MM.1S (cell line): ENCODE results near the gene TMEM72.

ENCODE experiments used
- DNase-seq: peaks from one replicate; pipeline ENCODE4 v3.0.0-alpha.2; 2015
- H2AFZ ChIP-seq: fragments of 300-600 bp; sonication (generic); 2 replicates; pipeline ENCODE4 v1.6.0; 2016; ENCODE audit warnings: antibody characterized with exemption, low read length
- H3F3A ChIP-seq: fragments of 300-600 bp; sonication (generic); 2 replicates; pipeline ENCODE4 v1.6.1; 2016; ENCODE audit warnings: mild to moderate bottlenecking, antibody characterized with exemption, low read length, moderate library complexity, mixed read lengths; ENCODE audit not compliant: insufficient read depth
- H3K27ac ChIP-seq: fragments of 300-600 bp; sonication (generic); 2 replicates; pipeline ENCODE4 v1.5.1; 2016; ENCODE audit warnings: mild to moderate bottlenecking, low read length
- H3K27me3 ChIP-seq: fragments of 300-600 bp; sonication (generic); replicated peaks from 2 replicates; pipeline ENCODE4 v1.6.0; 2016; ENCODE audit warnings: low read length; ENCODE audit not compliant: insufficient read depth
- H3K36me3 ChIP-seq: fragments of 300-600 bp; sonication (generic); replicated peaks from 2 replicates; pipeline ENCODE4 v1.6.1; 2016; ENCODE audit warnings: mild to moderate bottlenecking, low read length, mixed read lengths; ENCODE audit not compliant: insufficient read depth
- H3K4me1 ChIP-seq: fragments of 300-600 bp; sonication (generic); 2 replicates; pipeline ENCODE4 v1.6.1; 2016; ENCODE audit warnings: low read length, mixed read lengths
- H3K4me2 ChIP-seq: fragments of 300-600 bp; sonication (generic); 2 replicates; pipeline ENCODE4 v1.6.0; 2016; ENCODE audit warnings: low read depth, low read length
- H3K4me3 ChIP-seq: fragments of 300-600 bp; sonication (generic); 2 replicates; pipeline ENCODE4 v1.5.1; 2016; ENCODE audit warnings: low read length, mixed read lengths
- H3K79me2 ChIP-seq: fragments of 300-600 bp; sonication (generic); 2 replicates; pipeline ENCODE4 v1.6.1; 2016; ENCODE audit warnings: mixed run types, low read length, mixed read lengths
- H3K9ac ChIP-seq: fragments of 300-600 bp; sonication (generic); 2 replicates; pipeline ENCODE4 v1.6.1; 2016; ENCODE audit warnings: low read length, mixed read lengths
- H3K9me2 ChIP-seq: fragments of 300-600 bp; sonication (generic); replicated peaks from 2 replicates; pipeline ENCODE4 v1.6.1; 2016; ENCODE audit warnings: mild to moderate bottlenecking, low read length, mixed read lengths; ENCODE audit not compliant: insufficient read depth
- H3K9me3 ChIP-seq: fragments of 300-600 bp; sonication (generic); replicated peaks from 2 replicates; pipeline ENCODE4 v1.6.1; 2016; ENCODE audit warnings: mild to moderate bottlenecking, low read length, mixed read lengths; ENCODE audit not compliant: insufficient read depth
- H4K20me1 ChIP-seq: fragments of 300-600 bp; sonication (generic); 2 replicates; pipeline ENCODE4 v1.6.1; 2016; ENCODE audit warnings: mild to moderate bottlenecking, low read length, moderate library complexity, mixed read lengths; ENCODE audit not compliant: insufficient read depth
- CTCF ChIP-seq: fragments of 300-600 bp; sonication (generic); IDR thresholded peaks from 2 replicates; pipeline ENCODE4 v1.5.1; 2016; ENCODE audit warnings: antibody characterized with exemption, low read length, mixed read lengths
- EZH2 ChIP-seq: fragments of 300-600 bp; sonication (generic); optimal IDR thresholded peaks from 2 replicates; pipeline ENCODE3; 2017; ENCODE audit warnings: low read depth, mild to moderate bottlenecking, antibody characterized with exemption, low read length, mixed read lengths
- EZH2phosphoT487 ChIP-seq: fragments of 300-600 bp; sonication (generic); IDR thresholded peaks from 2 replicates; pipeline ENCODE4 v1.6.1; 2018; ENCODE audit warnings: antibody characterized with exemption, low read length

TMEM72 gene

GRCh38 chr10:44921061-44921460, 9.9 kb downstream of the TMEM72 start:
- Histone ChIP-seq H3K9ac (no peak overlapping the region), H3K27ac (no peak overlapping the region)
- TF ChIP-seq CTCF, result no peak
- no peak for TF ChIP-seq EZH2
- TF ChIP-seq EZH2phosphoT487, result no peak

GRCh38 chr10:44921506-44921905, 10.4 kb downstream of the TMEM72 start:
- Histone ChIP-seq H3F3A (no peaks in the 10 kb centered on the region), H3K9ac (no peak overlapping the region), H3K4me3 (no peak overlapping the region), H3K9me3 (no peaks in the 10 kb centered on the region), H2AFZ (no peak overlapping the region), H3K27ac (no peak overlapping the region), H3K79me2 (no peaks in the 10 kb centered on the region), H3K4me1 (peaks cover 19% of the 10 kb centered on the region), H4K20me1 (no peaks in the 10 kb centered on the region), H3K36me3 (no peaks in the 10 kb centered on the region), H3K9me2 (no peaks in the 10 kb centered on the region), H3K27me3 (no peaks in the 10 kb centered on the region), H3K4me2 (no peak overlapping the region)
- no peak for DNase-seq
- no peak for TF ChIP-seq CTCF
- TF ChIP-seq EZH2phosphoT487, result no peak
- no peak for TF ChIP-seq EZH2

More at GRCh38 chr10:44921061-44921460, 9.9 kb downstream of the TMEM72 start:
- peaks cover 19% of the 10 kb centered on the region for H3K4me1 ChIP-seq
- H3K9me3 ChIP-seq, result no peaks in the 10 kb centered on the region
- no peaks in the 10 kb centered on the region for H3K27me3 ChIP-seq
- H3F3A ChIP-seq, result no peaks in the 10 kb centered on the region
- H2AFZ ChIP-seq, result no peak overlapping the region
- H3K9me2 ChIP-seq, result no peaks in the 10 kb centered on the region
- no peaks in the 10 kb centered on the region for H3K36me3 ChIP-seq
- no peaks in the 10 kb centered on the region for H4K20me1 ChIP-seq
- no peak overlapping the region for H3K4me2 ChIP-seq
- no peak overlapping the region for H3K4me3 ChIP-seq
- DNase-seq, result no peak
- no peaks in the 10 kb centered on the region for H3K79me2 ChIP-seq

- TF ChIP-seq EZH2, result no peak
- TF ChIP-seq EZH2phosphoT487, result no peak
- no peak for TF ChIP-seq CTCF
- Histone ChIP-seq H3K9ac (no peak overlapping the region), H4K20me1 (no peaks in the 10 kb centered on the region), H3K4me1 (peaks cover 19% of the 10 kb centered on the region), H3K36me3 (no peaks in the 10 kb centered on the region), H3K79me2 (no peaks in the 10 kb centered on the region), H3K4me2 (no peak overlapping the region), H3K4me3 (no peak overlapping the region), H3F3A (no peaks in the 10 kb centered on the region), H3K27me3 (no peaks in the 10 kb centered on the region), H3K9me3 (no peaks in the 10 kb centered on the region), H2AFZ (no peak overlapping the region), H3K9me2 (no peaks in the 10 kb centered on the region), H3K27ac (no peak overlapping the region)
- no peak for DNase-seq
Measured at GRCh38 chr10:44922021-44922420, 10.9 kb downstream of the TMEM72 start.
